ENCODE results near the gene WHRN.

GRCh38 chr9:114465417-114465816, 39.9 kb downstream of the WHRN start:
- TF ChIP-seq, protein P1, sequence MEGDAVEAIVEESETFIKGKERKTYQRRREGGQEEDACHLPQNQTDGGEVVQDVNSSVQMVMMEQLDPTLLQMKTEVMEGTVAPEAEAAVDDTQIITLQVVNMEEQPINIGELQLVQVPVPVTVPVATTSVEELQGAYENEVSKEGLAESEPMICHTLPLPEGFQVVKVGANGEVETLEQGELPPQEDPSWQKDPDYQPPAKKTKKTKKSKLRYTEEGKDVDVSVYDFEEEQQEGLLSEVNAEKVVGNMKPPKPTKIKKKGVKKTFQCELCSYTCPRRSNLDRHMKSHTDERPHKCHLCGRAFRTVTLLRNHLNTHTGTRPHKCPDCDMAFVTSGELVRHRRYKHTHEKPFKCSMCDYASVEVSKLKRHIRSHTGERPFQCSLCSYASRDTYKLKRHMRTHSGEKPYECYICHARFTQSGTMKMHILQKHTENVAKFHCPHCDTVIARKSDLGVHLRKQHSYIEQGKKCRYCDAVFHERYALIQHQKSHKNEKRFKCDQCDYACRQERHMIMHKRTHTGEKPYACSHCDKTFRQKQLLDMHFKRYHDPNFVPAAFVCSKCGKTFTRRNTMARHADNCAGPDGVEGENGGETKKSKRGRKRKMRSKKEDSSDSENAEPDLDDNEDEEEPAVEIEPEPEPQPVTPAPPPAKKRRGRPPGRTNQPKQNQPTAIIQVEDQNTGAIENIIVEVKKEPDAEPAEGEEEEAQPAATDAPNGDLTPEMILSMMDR (IDR thresholded peaks at IDR 0.05) = no peak
- no peak for TF ChIP-seq EZH2 (IDR thresholded peaks at IDR 0.05; ENCODE audit: borderline replicate concordance, insufficient read depth, low read depth, low read length, poor library complexity, severe bottlenecking)
